CD14-positive monocyte (primary cell): Measurements from ENCODE around the gene CXXC5. TPM values are rescaled to one million over a fixed set of nuclear protein-coding genes. Genes with fewer than 3 reads are reported as not detected.

Experiments
- DNase-seq, 3 donors: peaks; one replicate each; pipeline ENCODE4 v3.0.0-alpha.2; 2011 to 2022
- H2AFZ ChIP-seq: 2 replicates; pipeline ENCODE4 v1.6.0; 2012; ENCODE audit warnings: mild to moderate bottlenecking, low read depth, low read length, inconsistent platforms; ENCODE audit not compliant: insufficient read depth, poor library complexity, severe bottlenecking
- H3K27ac ChIP-seq, 2 donors: 1 replicate in 1 of 2; 2 replicates in 1 of 2; pipeline ENCODE4 v1.5.1; 2012 to 2013; ENCODE audit warnings: low read length in 2 of 2, control low read depth in 1 of 2, inconsistent platforms in 1 of 2, low read depth in 1 of 2, mild to moderate bottlenecking in 1 of 2
- H3K27me3 ChIP-seq, 2 donors: one replicate each; pipeline versions ENCODE4 v1.6.0 to v1.6.1; 2011 to 2013; ENCODE audit warnings: low read length in 2 of 2; ENCODE audit not compliant: control insufficient read depth in 2 of 2, insufficient read depth in 2 of 2
- H3K36me3 ChIP-seq, 2 donors: replicated peaks in 1 of 2; 1 replicate in 1 of 2; 2 replicates in 1 of 2; pipeline versions ENCODE4 v1.5.1 to v1.6.1; 2012 to 2013; ENCODE audit warnings: low read length in 2 of 2, control low read depth in 1 of 2, inconsistent platforms in 1 of 2, mild to moderate bottlenecking in 1 of 2; ENCODE audit not compliant: insufficient read depth in 2 of 2, control insufficient read depth in 1 of 2
- H3K4me1 ChIP-seq, 2 donors: 1 replicate in 1 of 2; 2 replicates in 1 of 2; pipeline versions ENCODE4 v1.5.1 to v1.6.1; 2012 to 2013; ENCODE audit warnings: low read length in 2 of 2, control low read depth in 1 of 2, inconsistent platforms in 1 of 2, mild to moderate bottlenecking in 1 of 2, moderate library complexity in 1 of 2; ENCODE audit not compliant: insufficient read depth in 2 of 2, control insufficient read depth in 1 of 2
- H3K4me2 ChIP-seq: replicated peaks from 2 replicates; pipeline ENCODE3; 2012; ENCODE audit warnings: low read length, moderate library complexity, mild to moderate bottlenecking; ENCODE audit not compliant: poor library complexity, severe bottlenecking; ENCODE audit errors: extremely low read depth
- H3K4me3 ChIP-seq, 3 experiments: fragments of 200-600 bp in 1 of 3; sonication (generic) in 1 of 3; replicated peaks in 1 of 3; 1 replicate in 2 of 3; 2 replicates in 1 of 3; pipeline ENCODE4 v1.5.1; 2011 to 2013; ENCODE audit warnings: low read length in 3 of 3, mild to moderate bottlenecking in 3 of 3, control low read depth in 2 of 3, low read depth in 2 of 3, inconsistent platforms in 1 of 3, moderate library complexity in 1 of 3
- H3K79me2 ChIP-seq: 2 replicates; pipeline ENCODE4 v1.6.0; 2012; ENCODE audit warnings: mild to moderate bottlenecking, control low read depth, inconsistent platforms, low read length, moderate library complexity; ENCODE audit not compliant: insufficient read depth
- H3K9ac ChIP-seq: 2 replicates; pipeline ENCODE4 v1.6.0; 2017; ENCODE audit warnings: low read length, mild to moderate bottlenecking; ENCODE audit not compliant: insufficient read depth, poor library complexity, severe bottlenecking
- H3K9me3 ChIP-seq, 2 donors: replicated peaks in 1 of 2; 1 replicate in 1 of 2; 2 replicates in 1 of 2; pipeline versions ENCODE4 v1.5.1 to v1.6.1; 2012 to 2013; ENCODE audit warnings: low read length in 2 of 2, control low read depth in 1 of 2; ENCODE audit not compliant: control insufficient read depth in 1 of 2, insufficient read depth in 1 of 2
- H4K20me1 ChIP-seq: 2 replicates; pipeline ENCODE4 v1.6.0; 2012; ENCODE audit warnings: mild to moderate bottlenecking, low read length, control low read depth, moderate library complexity; ENCODE audit not compliant: insufficient read depth
- H3K27ac Mint-ChIP-seq, 7 donors: one replicate each; pipeline ENCODE4 v1.8.0; 2020; ENCODE audit warnings: mild to moderate bottlenecking in 7 of 7, mixed read lengths in 7 of 7, moderate library complexity in 6 of 7, inconsistent platforms in 2 of 7
- H3K27me3 Mint-ChIP-seq, 3 donors: one replicate each; pipeline ENCODE4 v1.8.0; 2021 to 2022; ENCODE audit warnings: low read depth in 3 of 3, mild to moderate bottlenecking in 3 of 3, mixed read lengths in 3 of 3, moderate library complexity in 3 of 3, inconsistent platforms in 1 of 3
- H3K36me3 Mint-ChIP-seq, 2 donors: one replicate each; pipeline ENCODE4 v1.8.0; 2020; ENCODE audit warnings: mixed read lengths in 2 of 2, inconsistent platforms in 1 of 2, mild to moderate bottlenecking in 1 of 2
- H3K4me1 Mint-ChIP-seq: one replicate; pipeline ENCODE4 v1.8.0; 2020; ENCODE audit warnings: mild to moderate bottlenecking, mixed read lengths
- H3K4me3 Mint-ChIP-seq, 2 donors: one replicate each; pipeline ENCODE4 v1.8.0; 2020; ENCODE audit warnings: mild to moderate bottlenecking in 2 of 2, mixed read lengths in 2 of 2, moderate library complexity in 1 of 2
- H3K9me3 Mint-ChIP-seq, 7 donors: one replicate each; pipeline ENCODE4 v1.8.0; 2020 to 2022; ENCODE audit warnings: mixed read lengths in 7 of 7, mild to moderate bottlenecking in 6 of 7, moderate library complexity in 6 of 7, inconsistent platforms in 2 of 7
- WGBS: methylation state at CpG from one replicate; pipeline ENCODE4 v1.1.5; 2013; ENCODE audit warnings: missing lambda C conversion rate; ENCODE audit not compliant: insufficient coverage; 5-methylcytosine and 5-hydroxymethylcytosine counted together
- intact Hi-C, 2 donors: fragments of 100-400 bp; cut with micrococcal nuclease; formaldehyde crosslinking; loops; one replicate each; pipeline versions ENCODE4 v1.15.0 to v1.15.1; 2023
- polyA plus RNA-seq, 3 donors: library from polyadenylated mRNA; depleted of rRNA in 1 of 3; unstranded in 2 of 3; stranded (reverse) in 1 of 3; fragments of 300-500 nt in 2 of 3; fragments of >200 nt in 1 of 3; fragmentation: Illumina TruSeq in 2 of 3; gene quantifications; 1 replicate in 2 of 3; 2 replicates in 1 of 3; pipeline ENCODE4 v1.2.3, GENCODE V29; 2012 to 2021
- TF ChIP-seq, protein P1 (sequence below): fragments of 200-600 bp; IDR thresholded peaks from one replicate; pipeline ENCODE4 v1.8.0; 2022; ENCODE audit warnings: antibody characterized with exemption, mild to moderate bottlenecking

The CXXC5 gene
- polyA plus RNA-seq, 3 donors: 22.4 to 37.2 (median 33.7) TPM

DNA sequence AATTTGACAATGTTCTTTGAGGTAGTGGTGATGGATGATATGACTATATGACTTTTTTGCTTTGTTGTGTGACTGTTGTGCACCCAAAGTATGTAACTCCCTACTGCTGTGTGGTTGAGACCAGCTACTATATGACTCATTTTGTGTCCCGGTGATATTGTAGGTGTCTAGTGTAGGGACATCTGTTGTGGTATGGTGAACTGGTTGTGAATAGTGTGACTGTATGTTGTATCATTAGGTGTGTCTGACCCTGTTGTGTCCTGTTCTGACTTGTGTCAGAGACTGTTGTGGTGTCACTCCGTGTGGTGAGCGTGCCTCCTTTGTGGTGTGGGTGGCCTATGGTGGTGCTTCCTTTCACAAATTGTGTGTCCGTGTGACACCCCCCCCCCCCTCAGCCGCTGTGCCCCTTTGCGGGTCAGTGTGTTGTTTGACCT, 11.2 kb upstream of the CXXC5 start:
- TF ChIP-seq, protein P1, sequence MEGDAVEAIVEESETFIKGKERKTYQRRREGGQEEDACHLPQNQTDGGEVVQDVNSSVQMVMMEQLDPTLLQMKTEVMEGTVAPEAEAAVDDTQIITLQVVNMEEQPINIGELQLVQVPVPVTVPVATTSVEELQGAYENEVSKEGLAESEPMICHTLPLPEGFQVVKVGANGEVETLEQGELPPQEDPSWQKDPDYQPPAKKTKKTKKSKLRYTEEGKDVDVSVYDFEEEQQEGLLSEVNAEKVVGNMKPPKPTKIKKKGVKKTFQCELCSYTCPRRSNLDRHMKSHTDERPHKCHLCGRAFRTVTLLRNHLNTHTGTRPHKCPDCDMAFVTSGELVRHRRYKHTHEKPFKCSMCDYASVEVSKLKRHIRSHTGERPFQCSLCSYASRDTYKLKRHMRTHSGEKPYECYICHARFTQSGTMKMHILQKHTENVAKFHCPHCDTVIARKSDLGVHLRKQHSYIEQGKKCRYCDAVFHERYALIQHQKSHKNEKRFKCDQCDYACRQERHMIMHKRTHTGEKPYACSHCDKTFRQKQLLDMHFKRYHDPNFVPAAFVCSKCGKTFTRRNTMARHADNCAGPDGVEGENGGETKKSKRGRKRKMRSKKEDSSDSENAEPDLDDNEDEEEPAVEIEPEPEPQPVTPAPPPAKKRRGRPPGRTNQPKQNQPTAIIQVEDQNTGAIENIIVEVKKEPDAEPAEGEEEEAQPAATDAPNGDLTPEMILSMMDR: no peak
- Histone ChIP-seq H3K27ac (peak overlapping the region in 1 of 2 donors; percentile 42), H3K9me3 (no peaks in the 10 kb centered on the region), H3K79me2 (no peaks in the 10 kb centered on the region), H3K36me3 (peaks cover 0 to 8% of the 10 kb centered on the region in 2 donors), H3K27me3 (peaks cover 0 to 14% of the 10 kb centered on the region in 2 donors), H3K4me3 (peak overlapping the region; percentile 18 to 67 (median 23)), H4K20me1 (peaks cover 47% of the 10 kb centered on the region), H3K4me1 (peaks cover 34 to 43% of the 10 kb centered on the region in 2 donors), H3K9ac (peak overlapping the region; percentile 63), H2AFZ (peak overlapping the region; percentile 55), H3K4me2 (peak overlapping the region; percentile 75)
- Mint-ChIP-seq H3K4me1 (peaks cover 36% of the 10 kb centered on the region), H3K27ac (peak overlapping the region in 6 of 7 donors; percentile 37 to 79 (median 62)), H3K4me3 (peak overlapping the region; percentile 80 to 89), H3K27me3 (peaks cover 16 to 50% (median 21%) of the 10 kb centered on the region in 3 donors), H3K9me3 (no peaks in the 10 kb centered on the region), H3K36me3 (peaks cover 9 to 24% of the 10 kb centered on the region in 2 donors)
- intact Hi-C loops: loop anchor here in 1 of 2 donors (1.0 to 5.0 kb wide), 3 partner anchors 11 to 50 kb away; partner anchors contain the start of gene CXXC5
- peak; percentile 52 to 82 (median 73) for DNase-seq
- 0% methylated on average over 2 of the region's 6 CpGs for WGBS

GRCh38 chr5:139637438-139638089, 10.6 kb upstream of the CXXC5 start:
- H3K4me2 ChIP-seq: peak overlapping the region; percentile 75
- H2AFZ ChIP-seq: peak overlapping the region; percentile 55
- peak; percentile 67 to 74 (median 70) for DNase-seq
- no peaks in the 10 kb centered on the region for H3K9me3 ChIP-seq
- Mint-ChIP-seq H3K27me3 (peaks cover 19 to 53% (median 23%) of the 10 kb centered on the region in 3 donors), H3K9me3 (no peaks in the 10 kb centered on the region), H3K4me1 (peaks cover 36% of the 10 kb centered on the region), H3K36me3 (peaks cover 6 to 20% of the 10 kb centered on the region in 2 donors), H3K4me3 (peak overlapping the region; percentile 80 to 89), H3K27ac (peak overlapping the region; percentile 45 to 77 (median 59))
- H3K4me1 ChIP-seq: peaks cover 34 to 43% of the 10 kb centered on the region in 2 donors
- peaks cover 0 to 17% of the 10 kb centered on the region in 2 donors for H3K27me3 ChIP-seq
- peak overlapping the region in 1 of 2 donors; percentile 42 for H3K27ac ChIP-seq
- intact Hi-C loops: loop anchor here (1.0 to 5.0 kb wide), 3 partner anchors 11 to 49 kb away; partner anchors contain the start of gene CXXC5 (in 2 of the 2)
- under 1% methylated on average over 45 of the region's 62 CpGs for WGBS
- H3K9ac ChIP-seq: peak overlapping the region; percentile 63
- peak overlapping the region; percentile 22 to 67 (median 23) for H3K4me3 ChIP-seq
- peaks cover 47% of the 10 kb centered on the region for H4K20me1 ChIP-seq
- peaks cover 0 to 2% of the 10 kb centered on the region in 2 donors for H3K36me3 ChIP-seq
- TF ChIP-seq, protein P1: no peak
- no peaks in the 10 kb centered on the region for H3K79me2 ChIP-seq
